Skin epidermis (tissue), 12 donors: Measurements from ENCODE around the gene CDH3.
"Not testable (repeated sequence)": the region's sequence is repeated elsewhere in the genome, so short reads cannot be mapped to it uniquely, and the experiment has no call there.

Experiments
- H3K27ac ChIP-seq, 21 experiments: fragments of 200-600 bp; sonication (generic) in 11 of 21; one replicate each; pipeline ENCODE4 v1.5.0; 2020; ENCODE audit warnings: mild to moderate bottlenecking in 3 of 21, inconsistent platforms in 2 of 21, moderate library complexity in 2 of 21
- H3K4me3 ChIP-seq, 7 experiments: fragments of 200-600 bp; sonication (generic) in 2 of 7; one replicate each; pipeline ENCODE4 v1.5.0; 2020; ENCODE audit warnings: inconsistent platforms in 2 of 7, mild to moderate bottlenecking in 2 of 7, moderate library complexity in 1 of 7

Gene CDH3

GRCh38 chr16:68696514-68696913 lies 51.4 kb downstream of the CDH3 start:
- Histone ChIP-seq H3K4me3 (no peak overlapping the region), H3K27ac (no peak overlapping the region)

- no peak overlapping the region for H3K4me3 ChIP-seq
- H3K27ac ChIP-seq: no peak overlapping the region
These were observed 53.0 kb downstream of the CDH3 start for GRCh38 chr16:68698091-68698490.

- H3K27ac ChIP-seq: no peak overlapping the region
- H3K4me3 ChIP-seq: no peak overlapping the region
These were observed 55.0 kb downstream of the CDH3 start for GRCh38 chr16:68700120-68700519.

- Histone ChIP-seq H3K4me3 (no peak overlapping the region), H3K27ac (no peak overlapping the region)
These were observed 55.7 kb downstream of the CDH3 start for GRCh38 chr16:68700831-68701230.

GRCh38 chr16:68704232-68704867 lies 59.2 kb downstream of the CDH3 start:
- Histone ChIP-seq H3K4me3 (no peak overlapping the region), H3K27ac (no peak overlapping the region)

GRCh38 chr16:68707340-68708152 lies 62.4 kb downstream of the CDH3 start:
- no peak overlapping the region for H3K4me3 ChIP-seq
- peak overlapping the region in 15 of 21 experiments; percentile 12 to 81 (median 50) for H3K27ac ChIP-seq

GRCh38 chr16:68710211-68710610 lies 65.1 kb downstream of the CDH3 start:
- Histone ChIP-seq H3K4me3 (no peak overlapping the region), H3K27ac (no peak overlapping the region)

- Histone ChIP-seq H3K27ac (no peak overlapping the region), H3K4me3 (no peak overlapping the region)
These were observed 66.5 kb downstream of the CDH3 start for GRCh38 chr16:68711421-68712139.

- no peak overlapping the region for H3K4me3 ChIP-seq
- H3K27ac ChIP-seq: no peak overlapping the region
These were observed 68.3 kb downstream of the CDH3 start for GRCh38 chr16:68713361-68713760.

- Histone ChIP-seq H3K4me3 (no peak overlapping the region), H3K27ac (no peak overlapping the region)
These were observed 70.4 kb downstream of the CDH3 start for GRCh38 chr16:68715471-68715870.

GRCh38 chr16:68716516-68716915 lies 71.4 kb downstream of the CDH3 start:
- H3K27ac ChIP-seq, H3K4me3 ChIP-seq: not testable (repeated sequence)

GRCh38 chr16:68717684-68718083 lies 72.6 kb downstream of the CDH3 start:
- Histone ChIP-seq H3K4me3 (no peak overlapping the region), H3K27ac (no peak overlapping the region)

GRCh38 chr16:68718590-68718989 lies 73.5 kb downstream of the CDH3 start:
- H3K4me3 ChIP-seq: no peak overlapping the region
- no peak overlapping the region for H3K27ac ChIP-seq

GRCh38 chr16:68719993-68720489 lies 74.9 kb downstream of the CDH3 start:
- no peak overlapping the region for H3K27ac ChIP-seq
- H3K4me3 ChIP-seq: no peak overlapping the region

GRCh38 chr16:68722119-68723024 lies 77.3 kb downstream of the CDH3 start:
- Histone ChIP-seq H3K27ac (no peak overlapping the region), H3K4me3 (no peak overlapping the region)

GRCh38 chr16:68724797-68725196 lies 79.7 kb downstream of the CDH3 start:
- H3K4me3 ChIP-seq: no peak overlapping the region
- no peak overlapping the region for H3K27ac ChIP-seq

GRCh38 chr16:68728523-68728922 lies 83.4 kb downstream of the CDH3 start:
- Histone ChIP-seq H3K27ac (no peak overlapping the region), H3K4me3 (no peak overlapping the region)

- H3K27ac ChIP-seq: no peak overlapping the region
- no peak overlapping the region for H3K4me3 ChIP-seq
These were observed 86.5 kb downstream of the CDH3 start for GRCh38 chr16:68731637-68732036.

GRCh38 chr16:68732042-68732680 lies 87.1 kb downstream of the CDH3 start:
- peak overlapping the region in 4 of 21 experiments; percentile 4 to 60 (median 42) for H3K27ac ChIP-seq
- H3K4me3 ChIP-seq: no peak overlapping the region
